CD14-positive monocyte (primary cell): ENCODE measurements around the gene SLC22A4. TPM values are rescaled to one million over a fixed set of nuclear protein-coding genes. Genes with fewer than 3 reads are reported as not detected.

Experiments used
- DNase-seq, 3 donors: peaks; one replicate each; pipeline ENCODE4 v3.0.0-alpha.2; 2011 to 2022
- H2AFZ ChIP-seq: 2 replicates; pipeline ENCODE4 v1.6.0; 2012; ENCODE audit warnings: mild to moderate bottlenecking, low read depth, low read length, inconsistent platforms; ENCODE audit not compliant: insufficient read depth, poor library complexity, severe bottlenecking
- H3K27ac ChIP-seq, 2 donors: 1 replicate in 1 of 2; 2 replicates in 1 of 2; pipeline ENCODE4 v1.5.1; 2012 to 2013; ENCODE audit warnings: low read length in 2 of 2, control low read depth in 1 of 2, inconsistent platforms in 1 of 2, low read depth in 1 of 2, mild to moderate bottlenecking in 1 of 2
- H3K27me3 ChIP-seq, 2 donors: one replicate each; pipeline versions ENCODE4 v1.6.0 to v1.6.1; 2011 to 2013; ENCODE audit warnings: low read length in 2 of 2; ENCODE audit not compliant: control insufficient read depth in 2 of 2, insufficient read depth in 2 of 2
- H3K36me3 ChIP-seq, 2 donors: replicated peaks in 1 of 2; 1 replicate in 1 of 2; 2 replicates in 1 of 2; pipeline versions ENCODE4 v1.5.1 to v1.6.1; 2012 to 2013; ENCODE audit warnings: low read length in 2 of 2, control low read depth in 1 of 2, inconsistent platforms in 1 of 2, mild to moderate bottlenecking in 1 of 2; ENCODE audit not compliant: insufficient read depth in 2 of 2, control insufficient read depth in 1 of 2
- H3K4me1 ChIP-seq, 2 donors: 1 replicate in 1 of 2; 2 replicates in 1 of 2; pipeline versions ENCODE4 v1.5.1 to v1.6.1; 2012 to 2013; ENCODE audit warnings: low read length in 2 of 2, control low read depth in 1 of 2, inconsistent platforms in 1 of 2, mild to moderate bottlenecking in 1 of 2, moderate library complexity in 1 of 2; ENCODE audit not compliant: insufficient read depth in 2 of 2, control insufficient read depth in 1 of 2
- H3K4me2 ChIP-seq: replicated peaks from 2 replicates; pipeline ENCODE3; 2012; ENCODE audit warnings: low read length, moderate library complexity, mild to moderate bottlenecking; ENCODE audit not compliant: poor library complexity, severe bottlenecking; ENCODE audit errors: extremely low read depth
- H3K4me3 ChIP-seq, 3 experiments: fragments of 200-600 bp in 1 of 3; sonication (generic) in 1 of 3; replicated peaks in 1 of 3; 1 replicate in 2 of 3; 2 replicates in 1 of 3; pipeline ENCODE4 v1.5.1; 2011 to 2013; ENCODE audit warnings: low read length in 3 of 3, mild to moderate bottlenecking in 3 of 3, control low read depth in 2 of 3, low read depth in 2 of 3, inconsistent platforms in 1 of 3, moderate library complexity in 1 of 3
- H3K79me2 ChIP-seq: 2 replicates; pipeline ENCODE4 v1.6.0; 2012; ENCODE audit warnings: mild to moderate bottlenecking, control low read depth, inconsistent platforms, low read length, moderate library complexity; ENCODE audit not compliant: insufficient read depth
- H3K9ac ChIP-seq: 2 replicates; pipeline ENCODE4 v1.6.0; 2017; ENCODE audit warnings: low read length, mild to moderate bottlenecking; ENCODE audit not compliant: insufficient read depth, poor library complexity, severe bottlenecking
- H3K9me3 ChIP-seq, 2 donors: replicated peaks in 1 of 2; 1 replicate in 1 of 2; 2 replicates in 1 of 2; pipeline versions ENCODE4 v1.5.1 to v1.6.1; 2012 to 2013; ENCODE audit warnings: low read length in 2 of 2, control low read depth in 1 of 2; ENCODE audit not compliant: control insufficient read depth in 1 of 2, insufficient read depth in 1 of 2
- H4K20me1 ChIP-seq: 2 replicates; pipeline ENCODE4 v1.6.0; 2012; ENCODE audit warnings: mild to moderate bottlenecking, low read length, control low read depth, moderate library complexity; ENCODE audit not compliant: insufficient read depth
- H3K27ac Mint-ChIP-seq, 7 donors: one replicate each; pipeline ENCODE4 v1.8.0; 2020; ENCODE audit warnings: mild to moderate bottlenecking in 7 of 7, mixed read lengths in 7 of 7, moderate library complexity in 6 of 7, inconsistent platforms in 2 of 7
- H3K27me3 Mint-ChIP-seq, 3 donors: one replicate each; pipeline ENCODE4 v1.8.0; 2021 to 2022; ENCODE audit warnings: low read depth in 3 of 3, mild to moderate bottlenecking in 3 of 3, mixed read lengths in 3 of 3, moderate library complexity in 3 of 3, inconsistent platforms in 1 of 3
- H3K36me3 Mint-ChIP-seq, 2 donors: one replicate each; pipeline ENCODE4 v1.8.0; 2020; ENCODE audit warnings: mixed read lengths in 2 of 2, inconsistent platforms in 1 of 2, mild to moderate bottlenecking in 1 of 2
- H3K4me1 Mint-ChIP-seq: one replicate; pipeline ENCODE4 v1.8.0; 2020; ENCODE audit warnings: mild to moderate bottlenecking, mixed read lengths
- H3K4me3 Mint-ChIP-seq, 2 donors: one replicate each; pipeline ENCODE4 v1.8.0; 2020; ENCODE audit warnings: mild to moderate bottlenecking in 2 of 2, mixed read lengths in 2 of 2, moderate library complexity in 1 of 2
- H3K9me3 Mint-ChIP-seq, 7 donors: one replicate each; pipeline ENCODE4 v1.8.0; 2020 to 2022; ENCODE audit warnings: mixed read lengths in 7 of 7, mild to moderate bottlenecking in 6 of 7, moderate library complexity in 6 of 7, inconsistent platforms in 2 of 7
- WGBS: methylation state at CpG from one replicate; pipeline ENCODE4 v1.1.5; 2013; ENCODE audit warnings: missing lambda C conversion rate; ENCODE audit not compliant: insufficient coverage; 5-methylcytosine and 5-hydroxymethylcytosine counted together
- intact Hi-C, 2 donors: fragments of 100-400 bp; cut with micrococcal nuclease; formaldehyde crosslinking; loops; one replicate each; pipeline versions ENCODE4 v1.15.0 to v1.15.1; 2023
- polyA plus RNA-seq, 3 donors: library from polyadenylated mRNA; depleted of rRNA in 1 of 3; unstranded in 2 of 3; stranded (reverse) in 1 of 3; fragments of 300-500 nt in 2 of 3; fragments of >200 nt in 1 of 3; fragmentation: Illumina TruSeq in 2 of 3; gene quantifications; 1 replicate in 2 of 3; 2 replicates in 1 of 3; pipeline ENCODE4 v1.2.3, GENCODE V29; 2012 to 2021
- TF ChIP-seq, protein P1 (sequence below): fragments of 200-600 bp; IDR thresholded peaks from one replicate; pipeline ENCODE4 v1.8.0; 2022; ENCODE audit warnings: antibody characterized with exemption, mild to moderate bottlenecking

The SLC22A4 gene
- polyA plus RNA-seq, 3 donors = 7.2 to 13.0 (median 12.2) TPM

- no peaks in the 10 kb centered on the region for H4K20me1 ChIP-seq
- TF ChIP-seq, protein P1, sequence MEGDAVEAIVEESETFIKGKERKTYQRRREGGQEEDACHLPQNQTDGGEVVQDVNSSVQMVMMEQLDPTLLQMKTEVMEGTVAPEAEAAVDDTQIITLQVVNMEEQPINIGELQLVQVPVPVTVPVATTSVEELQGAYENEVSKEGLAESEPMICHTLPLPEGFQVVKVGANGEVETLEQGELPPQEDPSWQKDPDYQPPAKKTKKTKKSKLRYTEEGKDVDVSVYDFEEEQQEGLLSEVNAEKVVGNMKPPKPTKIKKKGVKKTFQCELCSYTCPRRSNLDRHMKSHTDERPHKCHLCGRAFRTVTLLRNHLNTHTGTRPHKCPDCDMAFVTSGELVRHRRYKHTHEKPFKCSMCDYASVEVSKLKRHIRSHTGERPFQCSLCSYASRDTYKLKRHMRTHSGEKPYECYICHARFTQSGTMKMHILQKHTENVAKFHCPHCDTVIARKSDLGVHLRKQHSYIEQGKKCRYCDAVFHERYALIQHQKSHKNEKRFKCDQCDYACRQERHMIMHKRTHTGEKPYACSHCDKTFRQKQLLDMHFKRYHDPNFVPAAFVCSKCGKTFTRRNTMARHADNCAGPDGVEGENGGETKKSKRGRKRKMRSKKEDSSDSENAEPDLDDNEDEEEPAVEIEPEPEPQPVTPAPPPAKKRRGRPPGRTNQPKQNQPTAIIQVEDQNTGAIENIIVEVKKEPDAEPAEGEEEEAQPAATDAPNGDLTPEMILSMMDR = no peak
- intact Hi-C loops = loop anchor here (2.0 to 10.0 kb wide), 3 partner anchors 436 to 500 kb away; no protein-coding TSS in a partner anchor
- no peak overlapping the region for H3K9ac ChIP-seq
- 81% methylated on average over 3 of the region's 4 CpGs for WGBS
- no peaks in the 10 kb centered on the region for H3K9me3 Mint-ChIP-seq
- H3K4me3 Mint-ChIP-seq = no peak overlapping the region
- no peak overlapping the region for H3K27ac Mint-ChIP-seq
- peaks cover 42% of the 10 kb centered on the region for H3K4me1 Mint-ChIP-seq
- H3K79me2 ChIP-seq = no peaks in the 10 kb centered on the region
- H3K36me3 ChIP-seq = peaks cover 4 to 38% of the 10 kb centered on the region in 2 donors
- no peaks in the 10 kb centered on the region for H3K27me3 ChIP-seq
- H3K4me3 ChIP-seq = no peak overlapping the region
- peaks cover 19% of the 10 kb centered on the region in 2 donors for H3K36me3 Mint-ChIP-seq
- H3K4me1 ChIP-seq = peaks cover 39 to 44% of the 10 kb centered on the region in 2 donors
- H3K4me2 ChIP-seq = no peak overlapping the region
- no peak overlapping the region for H3K27ac ChIP-seq
- H3K27me3 Mint-ChIP-seq = no peaks in the 10 kb centered on the region
- no peaks in the 10 kb centered on the region for H3K9me3 ChIP-seq
- DNase-seq = no peak
- H2AFZ ChIP-seq = no peak overlapping the region
Measured at GRCh38 chr5:132384506-132385050, 90.4 kb downstream of the SLC22A4 start.

GRCh38 chr5:132385326-132386105 lies 91.3 kb downstream of the SLC22A4 start:
- TF ChIP-seq, protein P1 = peak; percentile 84
- peak overlapping the region in 1 of 2 donors; percentile 38 for H3K27ac ChIP-seq
- H3K9ac ChIP-seq = no peak overlapping the region
- no peaks in the 10 kb centered on the region for H3K79me2 ChIP-seq
- 36% methylated on average over 6 of the region's 9 CpGs for WGBS
- no peak overlapping the region for H3K4me3 ChIP-seq
- peak; percentile 65 to 75 (median 70) for DNase-seq
- Mint-ChIP-seq H3K4me1 (peaks cover 42% of the 10 kb centered on the region), H3K27me3 (no peaks in the 10 kb centered on the region), H3K36me3 (peaks cover 14 to 17% of the 10 kb centered on the region in 2 donors), H3K27ac (peak overlapping the region; percentile 27 to 77 (median 69)), H3K9me3 (no peaks in the 10 kb centered on the region), H3K4me3 (no peak overlapping the region)
- H4K20me1 ChIP-seq = no peaks in the 10 kb centered on the region
- peaks cover 4 to 37% of the 10 kb centered on the region in 2 donors for H3K36me3 ChIP-seq
- H3K27me3 ChIP-seq = no peaks in the 10 kb centered on the region
- intact Hi-C loops = loop anchor here (1.0 to 10.0 kb wide), 5 partner anchors 115 to 499 kb away; no protein-coding TSS in a partner anchor
- no peak overlapping the region for H3K4me2 ChIP-seq
- no peak overlapping the region for H2AFZ ChIP-seq
- H3K4me1 ChIP-seq = peaks cover 39 to 47% of the 10 kb centered on the region in 2 donors
- H3K9me3 ChIP-seq = no peaks in the 10 kb centered on the region
